ENCODE results near the gene TRIM52. TPM values are rescaled to one million over a fixed set of nuclear protein-coding genes. Genes with fewer than 3 reads are reported as not detected.

The TRIM52 gene
- total RNA-seq, 1 experiment from 2014 or later = 7.6 TPM

GRCh38 chr5:181236471-181236870 lies 24.5 kb downstream of the TRIM52 start:
- H3K9me3 ChIP-seq (ENCODE audit: control insufficient read depth in 1 of 2, insufficient read depth in 1 of 2, low read depth in 1 of 2, low read length in 2 of 2) = no peaks in the 10 kb centered on the region
- H3K27me3 ChIP-seq (ENCODE audit: insufficient read depth, low read length) = no peaks in the 10 kb centered on the region
- peaks cover 0 to 6% of the 10 kb centered on the region in 2 experiments; a peak in 2 of 4 replicates for H3K4me1 ChIP-seq (ENCODE audit: control insufficient read depth in 1 of 2, insufficient read depth in 2 of 2, low read length in 2 of 2)
- H3K4me2 ChIP-seq (ENCODE audit: low read length) = no peak overlapping the region
- intact Hi-C loops (cut with micrococcal nuclease) = no loop called here
- H2AFZ ChIP-seq (ENCODE audit: low read depth, low read length, poor library complexity, severe bottlenecking) = no peak overlapping the region
- peaks cover 45 to 66% of the 10 kb centered on the region in 2 experiments for H3K36me3 ChIP-seq (ENCODE audit: control insufficient read depth in 1 of 2, insufficient read depth in 2 of 2, low read length in 2 of 2)
- H4K20me1 ChIP-seq (ENCODE audit: insufficient read depth) = peaks cover 45% of the 10 kb centered on the region; the same call in 1 of the 2 replicates
- H3K9ac ChIP-seq (ENCODE audit: low read length) = no peak overlapping the region
- ChIA-PET POLR2A (interaction anchor here (0.9 kb wide), 1 partner anchor 49 kb away, joined by 3 read pairs; no protein-coding TSS in a partner anchor), RAD21 (ENCODE audit: low non-redundant PET in 1 of 2, low total read pairs in 2 of 2, uncharacterized antibody in 2 of 2, unreplicated experiment in 2 of 2) (no interaction called here), CTCF (no interaction called here)
- peaks cover 48% of the 10 kb centered on the region for H3K79me2 ChIP-seq (ENCODE audit: insufficient read depth, low read length)
- no peak for TF ChIP-seq EGR1 (IDR thresholded peaks at IDR 0.05; ENCODE audit: low read depth)
- no peak overlapping the region for H3K27ac ChIP-seq (ENCODE audit: low read depth, low read length)
- DNase-seq (ENCODE audit: low read depth, low spot score) = no peak
- no peak overlapping the region for H3K4me3 ChIP-seq (replicated peaks in 1 of 2; ENCODE audit: low read depth in 1 of 2, low read length in 2 of 2)
- no TSS peak for BruUV-seq (replicated peaks)
- H3K9me2 ChIP-seq (ENCODE audit: insufficient read depth) = no peaks in the 10 kb centered on the region
- no peak for ATAC-seq

GRCh38 chr5:181235689-181236366 lies 25.1 kb downstream of the TRIM52 start:
- ChIA-PET POLR2A (interaction anchor here (1.9 kb wide), 1 partner anchor 12 kb away, joined by 11 read pairs; the partner anchor contains the start of gene TRIM41), RAD21 (ENCODE audit: low non-redundant PET in 1 of 2, low total read pairs in 2 of 2, uncharacterized antibody in 2 of 2, unreplicated experiment in 2 of 2) (no interaction called here), CTCF (no interaction called here)
- Histone ChIP-seq H3K27me3 (ENCODE audit: insufficient read depth, low read length) (no peaks in the 10 kb centered on the region), H3K36me3 (ENCODE audit: control insufficient read depth in 1 of 2, insufficient read depth in 2 of 2, low read length in 2 of 2) (peaks cover 42 to 60% of the 10 kb centered on the region in 2 experiments), H2AFZ (ENCODE audit: low read depth, low read length, poor library complexity, severe bottlenecking) (no peak overlapping the region), H3K27ac (ENCODE audit: low read depth, low read length) (peak overlapping the region; percentile 1; the same call in 1 of the 2 replicates), H3K9ac (ENCODE audit: low read length) (no peak overlapping the region), H3K4me3 (replicated peaks in 1 of 2; ENCODE audit: low read depth in 1 of 2, low read length in 2 of 2) (no peak overlapping the region), H4K20me1 (ENCODE audit: insufficient read depth) (peaks cover 41% of the 10 kb centered on the region; the same call in 1 of the 2 replicates), H3K9me3 (ENCODE audit: control insufficient read depth in 1 of 2, insufficient read depth in 1 of 2, low read depth in 1 of 2, low read length in 2 of 2) (no peaks in the 10 kb centered on the region), H3K9me2 (ENCODE audit: insufficient read depth) (no peaks in the 10 kb centered on the region), H3K79me2 (ENCODE audit: insufficient read depth, low read length) (peaks cover 42% of the 10 kb centered on the region), H3K4me1 (ENCODE audit: control insufficient read depth in 1 of 2, insufficient read depth in 2 of 2, low read length in 2 of 2) (no peaks in the 10 kb centered on the region), H3K4me2 (ENCODE audit: low read length) (no peak overlapping the region)
- no TSS peak for BruUV-seq (replicated peaks)
- peak; percentile 10 for ATAC-seq
- DNase-seq (ENCODE audit: low read depth, low spot score) = no peak
- peak; percentile 38 for TF ChIP-seq POLR2A (IDR thresholded peaks at IDR 0.05; ENCODE audit: borderline replicate concordance, extremely low read depth, insufficient read depth, insufficient read length)
- TF ChIP-seq FOSL1 (IDR thresholded peaks at IDR 0.05; ENCODE audit: low read depth) = no peak
- TF ChIP-seq POLR2AphosphoS5 (IDR thresholded peaks at IDR 0.05; ENCODE audit: low read depth, low read length) = peak; percentile 45
- intact Hi-C loops (cut with micrococcal nuclease) = no loop called here
